Fibroblast of pulmonary artery (primary cell): Measurements from ENCODE around the gene TMEM62.

Experiments
- DNase-seq: peaks from one replicate; pipeline ENCODE4 v3.0.0-alpha.2; 2010; ENCODE audit warnings: low read depth
- H3K4me3 ChIP-seq: replicated peaks from 2 replicates; pipeline ENCODE4 v1.5.1; 2011; ENCODE audit warnings: low read depth, mild to moderate bottlenecking, control low read depth, low read length, moderate library complexity
- CTCF ChIP-seq: IDR thresholded peaks from 2 replicates; pipeline ENCODE4 v1.5.1; 2011; ENCODE audit warnings: mild to moderate bottlenecking, control low read depth, low read length, inconsistent platforms; ENCODE audit errors: missing control alignments

TMEM62 gene

GRCh38 chr15:43183270-43183669 is 49.9 kb downstream of the TMEM62 start:
- TF ChIP-seq CTCF, result no peak
- no peak overlapping the region for H3K4me3 ChIP-seq
- DNase-seq, result no peak

- H3K4me3 ChIP-seq, result peak overlapping the region; percentile 80
- no peak for TF ChIP-seq CTCF
- no peak for DNase-seq
These were observed 51.2 kb downstream of the TMEM62 start for GRCh38 chr15:43184407-43185124.

- DNase-seq, result peak; percentile 57
- peak within 1 kb of the TSS; percentile 80 for H3K4me3 ChIP-seq
- TF ChIP-seq CTCF, result peak; percentile 42
These were observed 52.0 kb downstream of the TMEM62 start, which contains the start of gene CCNDBP1 for GRCh38 chr15:43185157-43186002. TSS of gene CCNDBP1 (plus strand) at chr15:43185403. CDS start at chr15:43185499, 96 bp downstream.

- TF ChIP-seq CTCF, result no peak
- DNase-seq, result no peak
- H3K4me3 ChIP-seq, result peak overlapping the region; percentile 80
These were observed 52.6 kb downstream of the TMEM62 start for GRCh38 chr15:43186003-43186353.

- H3K4me3 ChIP-seq, result no peak overlapping the region
- DNase-seq, result peak; percentile 76
- peak; percentile 78 for TF ChIP-seq CTCF
These were observed 54.3 kb downstream of the TMEM62 start for GRCh38 chr15:43187544-43188155.

GRCh38 chr15:43189296-43189695 is 55.9 kb downstream of the TMEM62 start:
- DNase-seq, result no peak
- H3K4me3 ChIP-seq, result no peak overlapping the region
- TF ChIP-seq CTCF, result no peak
